ENCODE results near the gene TM9SF4.

TM9SF4 gene

GRCh38 chr20:32213870-32214269 lies 104.4 kb downstream of the TM9SF4 start:
- H3K4me3 ChIP-seq (replicated peaks; ENCODE audit: low read depth, low read length), result no peak overlapping the region
- DNase-seq (ENCODE audit: extremely low read depth, low read depth), result no peak
- TF ChIP-seq CTCF (IDR thresholded peaks at IDR 0.05; ENCODE audit: low read depth, low read length, missing control alignments), result no peak

- TF ChIP-seq CTCF (IDR thresholded peaks at IDR 0.05; ENCODE audit: low read depth, low read length, missing control alignments), result no peak
- H3K4me3 ChIP-seq (replicated peaks; ENCODE audit: low read depth, low read length), result no peak overlapping the region
- no peak for DNase-seq (ENCODE audit: extremely low read depth, low read depth)
Observed at GRCh38 chr20:32215147-32215546, 105.6 kb downstream of the TM9SF4 start.

- DNase-seq (ENCODE audit: extremely low read depth, low read depth), result no peak
- no peak overlapping the region for H3K4me3 ChIP-seq (replicated peaks; ENCODE audit: low read depth, low read length)
- TF ChIP-seq CTCF (IDR thresholded peaks at IDR 0.05; ENCODE audit: low read depth, low read length, missing control alignments), result no peak
Observed at GRCh38 chr20:32215729-32216128, 106.2 kb downstream of the TM9SF4 start.

- H3K4me3 ChIP-seq (replicated peaks; ENCODE audit: low read depth, low read length), result no peak overlapping the region
- no peak for TF ChIP-seq CTCF (IDR thresholded peaks at IDR 0.05; ENCODE audit: low read depth, low read length, missing control alignments)
- no peak for DNase-seq (ENCODE audit: extremely low read depth, low read depth)
Observed at GRCh38 chr20:32216179-32217142, 106.9 kb downstream of the TM9SF4 start.

Measured in HFF-Myc (cell line).